Common myeloid progenitor, CD34-positive (primary cell): Measurements from ENCODE around the gene EGFL7.

Experiments
- CTCF ChIA-PET: fragments of 350-600 bp; sonication (Branson Sonifier 250); formaldehyde crosslinking; loops from one replicate; lab custom pipeline; 2021; ENCODE audit warnings: antibody characterized with exemption; lab: Charles Lee
- POLR2A ChIA-PET: fragments of 350-600 bp; sonication (Branson Sonifier 250); formaldehyde crosslinking; loops from one replicate; lab custom pipeline; 2021; ENCODE audit warnings: antibody characterized with exemption; lab: Charles Lee
- DNase-seq, 3 donors: peaks; one replicate each; pipeline versions ENCODE4 v3.0.0 to v3.0.0-alpha.2; 2013
- H3K27ac ChIP-seq, 2 experiments: 1 replicate in 1 of 2; 2 replicates in 1 of 2; pipeline ENCODE4 v1.7.0; 2013; ENCODE audit warnings: inconsistent platforms in 2 of 2, low read length in 2 of 2, mild to moderate bottlenecking in 2 of 2, low read depth in 1 of 2, moderate library complexity in 1 of 2; ENCODE audit not compliant: severe bottlenecking in 2 of 2, insufficient read depth in 1 of 2, poor library complexity in 1 of 2
- H3K27me3 ChIP-seq, 5 experiments: replicated peaks in 2 of 5; 1 replicate in 3 of 5; 2 replicates in 2 of 5; pipeline versions ENCODE4 v1.6.1 to v1.7.0; 2013; ENCODE audit warnings: low read length in 4 of 5, mild to moderate bottlenecking in 2 of 5, moderate library complexity in 2 of 5, inconsistent platforms in 1 of 5; ENCODE audit not compliant: insufficient read depth in 5 of 5, control insufficient read depth in 4 of 5
- H3K36me3 ChIP-seq, 4 experiments: 1 replicate in 2 of 4; 2 replicates in 2 of 4; pipeline versions ENCODE4 v1.6.1 to v1.7.0; 2013; ENCODE audit warnings: low read length in 3 of 4, control low read depth in 1 of 4, mild to moderate bottlenecking in 1 of 4; ENCODE audit not compliant: control insufficient read depth in 4 of 4, insufficient read depth in 4 of 4
- H3K4me1 ChIP-seq, 4 experiments: 1 replicate in 3 of 4; 2 replicates in 1 of 4; pipeline versions ENCODE4 v1.6.1 to v1.7.1; 2013; ENCODE audit warnings: low read length in 3 of 4, mild to moderate bottlenecking in 3 of 4, control low read depth in 1 of 4, inconsistent platforms in 1 of 4, moderate library complexity in 1 of 4; ENCODE audit not compliant: control insufficient read depth in 4 of 4, insufficient read depth in 4 of 4; ENCODE audit errors: control extremely low read depth in 1 of 4
- H3K4me3 ChIP-seq, 7 experiments: 1 replicate in 4 of 7; 2 replicates in 3 of 7; pipeline versions ENCODE4 v1.5.1 to v1.7.0; 2013; ENCODE audit warnings: mild to moderate bottlenecking in 7 of 7, low read length in 6 of 7, moderate library complexity in 6 of 7, inconsistent platforms in 2 of 7, low read depth in 2 of 7, control low read depth in 1 of 7; ENCODE audit not compliant: insufficient read depth in 4 of 7, control insufficient read depth in 1 of 7; ENCODE audit errors: extremely low read depth in 1 of 7
- H3K9me3 ChIP-seq, 5 experiments: 1 replicate in 4 of 5; 2 replicates in 1 of 5; pipeline versions ENCODE4 v1.6.1 to v1.7.1; 2013; ENCODE audit warnings: low read length in 4 of 5, mild to moderate bottlenecking in 2 of 5, inconsistent platforms in 1 of 5, low read depth in 1 of 5, moderate library complexity in 1 of 5; ENCODE audit not compliant: control insufficient read depth in 4 of 5, insufficient read depth in 2 of 5; ENCODE audit errors: control extremely low read depth in 1 of 5
- WGBS: methylation state at CpG from one replicate; pipeline ENCODE4 v1.1.5; 2013; ENCODE audit not compliant: insufficient coverage; 5-methylcytosine and 5-hydroxymethylcytosine counted together

The EGFL7 gene

DNA sequence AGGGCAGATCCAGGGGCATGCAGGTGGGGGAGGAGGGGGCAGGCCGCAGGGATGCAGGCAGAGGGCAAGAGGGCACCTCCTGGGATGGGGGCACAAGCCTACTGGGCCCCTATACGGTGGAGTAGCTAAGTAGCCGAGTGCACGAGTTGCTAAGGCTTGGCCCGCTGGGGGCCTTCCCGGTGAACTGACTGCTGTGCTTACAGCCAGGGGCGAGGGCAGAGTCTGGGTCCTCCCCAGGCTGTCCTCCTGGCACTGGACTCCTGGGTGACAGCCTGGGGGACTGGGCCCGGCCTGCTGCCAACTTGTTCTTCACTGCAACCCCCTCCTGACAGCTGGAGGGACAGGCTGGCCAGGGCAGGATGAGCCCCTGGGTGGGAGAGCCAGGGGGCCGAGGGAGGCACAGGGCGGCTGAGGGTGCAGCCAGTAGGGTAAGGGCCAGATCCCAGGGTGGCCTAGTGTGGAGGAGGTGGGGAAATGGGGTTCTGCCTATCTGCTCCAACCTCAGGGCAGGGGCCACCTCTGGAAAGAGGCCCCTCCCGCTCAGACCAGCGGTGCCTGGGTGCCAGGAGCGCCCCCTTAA lies 1.7 kb upstream of the EGFL7 start:
- peaks cover 0 to 93% (median 84%) of the 10 kb centered on the region in 4 experiments for H3K4me1 ChIP-seq
- H3K27me3 ChIP-seq, result no peaks in the 10 kb centered on the region
- POLR2A ChIA-PET, result interaction anchor here (0.5 to 11.6 kb wide), 6 partner anchors 9 to 127 kb away, joined by 3 to 406 read pairs (median 4); partner anchors contain the start of gene AGPAT2

DNA sequence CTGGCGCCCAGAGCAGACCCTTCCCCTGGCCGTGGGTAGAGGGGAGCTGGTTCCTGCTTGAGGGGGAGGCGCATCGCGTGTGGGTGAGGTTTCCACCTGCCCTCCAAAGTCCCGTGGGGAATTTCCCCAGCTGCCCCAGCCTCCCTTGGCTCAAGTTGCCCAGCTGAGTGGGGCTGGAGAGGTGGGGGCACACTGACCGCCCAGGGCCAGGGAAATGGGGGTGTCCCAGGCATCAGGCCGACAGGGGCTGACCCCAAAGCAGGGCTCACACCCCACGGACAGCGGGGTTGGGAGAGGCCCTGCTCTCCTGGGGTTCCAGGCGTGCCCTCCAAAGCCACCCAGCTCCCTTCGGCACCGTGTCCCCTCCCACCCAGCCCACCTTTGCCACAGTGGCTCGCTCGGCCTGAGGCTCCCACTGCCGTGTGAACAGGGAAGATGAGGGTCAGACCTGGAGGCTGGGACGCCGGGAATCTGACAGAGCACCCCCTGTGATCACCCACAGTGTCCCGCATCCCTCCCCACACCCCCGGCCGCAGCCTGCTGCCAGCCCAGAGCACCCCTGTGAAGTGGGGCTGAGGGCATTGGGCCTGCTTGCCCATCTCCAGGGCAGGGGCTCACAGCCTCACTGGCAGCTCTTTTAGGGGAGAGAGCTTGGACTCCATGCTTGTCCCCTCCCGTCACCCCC lies 933 bp upstream of the EGFL7 start:
- Histone ChIP-seq H3K27me3 (no peaks in the 10 kb centered on the region), H3K36me3 (peaks cover 0 to 12% (median 6%) of the 10 kb centered on the region in 4 experiments), H3K27ac (peak overlapping the region; percentile 93), H3K9me3 (no peaks in the 10 kb centered on the region), H3K4me1 (peaks cover 0 to 93% (median 83%) of the 10 kb centered on the region in 4 experiments), H3K4me3 (peak overlapping the region; percentile 54 to 94 (median 88))
- ChIA-PET POLR2A (interaction anchor here (0.7 to 11.6 kb wide), 8 partner anchors 8 to 127 kb away, joined by 3 to 406 read pairs (median 4); partner anchors contain the start of gene AGPAT2), CTCF (interaction anchor here (1.0 to 12.1 kb wide), 9 partner anchors 8 to 176 kb away, joined by 4 to 194 read pairs (median 7); no protein-coding TSS in a partner anchor)
- peak in 1 of 3 donors; percentile 15 for DNase-seq
- WGBS, result 9% methylated on average over 8 of the region's 22 CpGs

More for the DNA sequence above, 1.7 kb upstream of the EGFL7 start:
- Histone ChIP-seq H3K4me3 (peak overlapping the region; percentile 54 to 94 (median 88)), H3K9me3 (no peaks in the 10 kb centered on the region), H3K27ac (peak overlapping the region; percentile 93), H3K36me3 (peaks cover 0 to 10% (median 6%) of the 10 kb centered on the region in 4 experiments)
- CTCF ChIA-PET, result interaction anchor here (1.2 to 12.1 kb wide), 8 partner anchors 14 to 176 kb away, joined by 4 to 194 read pairs (median 8); no protein-coding TSS in a partner anchor
- DNase-seq, result peak in 1 of 3 donors; percentile 19
- WGBS, result 0% methylated on average over 9 of the region's 13 CpGs

DNA sequence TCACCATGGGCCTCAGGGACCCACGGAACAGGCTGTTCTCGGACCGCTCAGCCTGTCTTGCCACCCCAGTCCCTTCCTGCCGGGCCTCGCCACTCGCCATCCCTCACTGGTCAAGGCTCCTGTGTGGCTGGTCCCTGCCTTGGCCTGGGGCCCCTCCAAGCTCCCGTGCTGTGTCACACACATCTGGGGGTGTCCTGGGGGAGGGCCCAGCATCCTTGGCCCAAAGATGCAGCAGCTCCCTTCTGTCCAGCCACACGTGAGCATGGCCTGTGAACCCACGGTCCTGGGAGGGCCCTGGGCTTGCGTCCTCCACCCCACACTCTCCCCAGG lies 425 bp upstream of the EGFL7 start:
- DNase-seq, result no peak
- Histone ChIP-seq H3K36me3 (peaks cover 0 to 12% (median 7%) of the 10 kb centered on the region in 4 experiments), H3K27me3 (no peaks in the 10 kb centered on the region), H3K9me3 (no peaks in the 10 kb centered on the region), H3K4me3 (peak overlapping the region; percentile 28 to 94 (median 88)), H3K27ac (peak overlapping the region; percentile 93), H3K4me1 (peaks cover 0 to 93% (median 83%) of the 10 kb centered on the region in 4 experiments)
- CTCF ChIA-PET, result interaction anchor here (1.0 to 12.1 kb wide), 6 partner anchors 9 to 177 kb away, joined by 5 to 194 read pairs (median 12); no protein-coding TSS in a partner anchor
- POLR2A ChIA-PET, result interaction anchor here (0.7 to 11.6 kb wide), 5 partner anchors 9 to 66 kb away, joined by 3 to 406 read pairs (median 4); partner anchors contain the start of gene AGPAT2
- 14% methylated on average over 8 of the region's 10 CpGs for WGBS

DNA sequence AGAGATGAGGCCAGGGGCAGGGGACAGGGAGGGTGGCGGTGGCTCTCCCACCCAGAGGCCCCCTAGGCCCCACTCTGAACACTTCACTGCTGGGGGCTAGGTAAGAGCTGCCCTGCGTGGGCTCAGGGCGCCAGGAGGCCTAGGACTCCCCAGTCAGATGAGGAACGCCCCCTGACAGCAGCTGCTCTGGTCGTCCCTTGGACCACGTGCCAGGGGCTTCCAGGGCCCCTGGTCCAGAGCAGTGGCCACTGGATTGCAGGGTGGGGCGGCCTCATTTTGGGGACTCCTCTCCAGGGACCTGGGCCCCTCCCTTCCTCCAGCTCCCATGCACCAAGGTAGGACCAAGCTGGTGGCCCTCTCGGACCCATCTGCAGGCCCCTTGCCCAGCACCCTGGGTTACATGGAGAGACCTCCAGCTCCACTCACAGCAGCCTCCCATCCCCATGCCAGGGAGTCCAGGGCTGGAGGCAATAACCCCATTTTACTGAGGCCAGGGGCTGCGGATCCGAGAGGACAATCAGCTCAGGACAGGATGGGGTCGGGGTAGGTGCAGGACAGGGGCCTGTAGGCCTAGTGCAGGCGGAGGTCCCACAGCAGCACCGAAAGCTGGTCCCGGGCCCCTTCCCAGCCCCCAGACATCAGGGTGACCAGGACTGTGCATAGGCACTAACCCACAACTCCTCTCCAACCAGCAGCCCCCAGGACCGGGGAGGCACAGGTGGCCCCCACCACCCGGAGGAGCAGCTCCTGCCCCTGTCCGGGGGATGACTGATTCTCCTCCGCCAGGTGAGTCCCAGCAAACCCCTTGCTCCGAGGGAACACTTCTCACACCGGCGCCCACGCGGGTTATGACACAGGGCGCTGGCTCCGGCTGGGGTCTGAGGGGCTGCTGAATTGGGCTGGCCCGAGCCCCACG lies 1.5 kb downstream of the EGFL7 start:
- DNase-seq, result peak in 1 of 3 donors; percentile 31
- no peaks in the 10 kb centered on the region for H3K9me3 ChIP-seq
- H3K27ac ChIP-seq, result peak overlapping the region; percentile 93
- POLR2A ChIA-PET, result interaction anchor here (0.8 to 11.6 kb wide), 6 partner anchors 8 to 132 kb away, joined by 3 to 406 read pairs (median 6); no protein-coding TSS in a partner anchor
- CTCF ChIA-PET, result interaction anchor here (0.6 to 12.1 kb wide), 18 partner anchors 8 to 179 kb away, joined by 3 to 194 read pairs (median 4); no protein-coding TSS in a partner anchor
- H3K4me3 ChIP-seq, result peak overlapping the region; percentile 49 to 94 (median 88)
- 24% methylated on average over 19 of the region's 27 CpGs for WGBS
- no peaks in the 10 kb centered on the region for H3K27me3 ChIP-seq
- H3K36me3 ChIP-seq, result peaks cover 0 to 29% (median 19%) of the 10 kb centered on the region in 4 experiments
- peaks cover 0 to 91% (median 86%) of the 10 kb centered on the region in 4 experiments for H3K4me1 ChIP-seq

DNA sequence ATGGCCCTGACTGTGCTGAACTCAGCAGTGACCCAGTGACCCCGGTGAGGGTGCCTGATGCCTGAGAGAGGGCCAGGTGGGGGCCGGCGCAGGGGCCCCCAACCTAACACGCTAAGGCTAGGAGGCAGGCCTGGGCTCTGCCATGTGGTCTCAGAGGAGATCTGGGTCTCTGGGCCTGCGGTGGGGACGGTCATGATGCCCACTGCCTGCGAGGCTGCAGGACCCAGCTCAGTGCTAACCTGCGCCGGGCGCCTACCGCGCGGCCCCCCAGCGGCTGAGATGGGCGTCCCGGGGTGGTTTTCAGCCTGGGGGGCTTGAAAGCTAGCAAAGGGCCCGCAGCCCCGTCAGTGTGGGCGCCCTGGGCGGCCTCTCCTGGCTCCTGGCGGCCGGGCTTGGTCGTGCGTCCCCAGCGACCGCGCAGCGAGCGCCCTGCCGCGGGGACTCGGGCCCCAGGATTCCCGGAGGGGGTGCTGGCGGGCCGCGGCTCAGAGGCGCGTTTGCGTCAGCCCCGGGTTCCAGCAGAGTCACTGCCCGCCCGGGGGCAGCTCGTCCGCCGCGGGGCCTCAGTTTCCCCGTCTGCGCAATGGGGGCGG lies 2.5 kb downstream of the EGFL7 start:
- no peaks in the 10 kb centered on the region for H3K27me3 ChIP-seq
- POLR2A ChIA-PET, result interaction anchor here (0.5 to 11.6 kb wide), 3 partner anchors 9 to 658 kb away, joined by 5 to 406 read pairs (median 48); no protein-coding TSS in a partner anchor
- CTCF ChIA-PET, result interaction anchor here (0.9 to 12.1 kb wide), 11 partner anchors 9 to 180 kb away, joined by 3 to 194 read pairs (median 6); no protein-coding TSS in a partner anchor
- peak overlapping the region; percentile 93 for H3K27ac ChIP-seq
- H3K9me3 ChIP-seq, result no peaks in the 10 kb centered on the region
- peaks cover 0 to 92% (median 88%) of the 10 kb centered on the region in 4 experiments for H3K4me1 ChIP-seq
- H3K4me3 ChIP-seq, result peak overlapping the region; percentile 49 to 94 (median 88)
- peaks cover 0 to 38% (median 25%) of the 10 kb centered on the region in 4 experiments for H3K36me3 ChIP-seq
- DNase-seq, result peak in 2 of 3 donors; percentile 66 to 73
- 2% methylated on average over 26 of the region's 49 CpGs for WGBS
